ENCODE measurements around the gene MED12L.
"Not testable (repeated sequence)": the region's sequence is repeated elsewhere in the genome, so short reads cannot be mapped to it uniquely, and the experiment has no call there.

MED12L gene

GRCh38 chr3:151214459-151214858 is 129.0 kb downstream of the MED12L start:
- no peak for DNase-seq (ENCODE audit: low read depth)

- peak; percentile 3 for DNase-seq (ENCODE audit: low read depth)
Observed at GRCh38 chr3:151216641-151217607, 131.5 kb downstream of the MED12L start.

DNA sequence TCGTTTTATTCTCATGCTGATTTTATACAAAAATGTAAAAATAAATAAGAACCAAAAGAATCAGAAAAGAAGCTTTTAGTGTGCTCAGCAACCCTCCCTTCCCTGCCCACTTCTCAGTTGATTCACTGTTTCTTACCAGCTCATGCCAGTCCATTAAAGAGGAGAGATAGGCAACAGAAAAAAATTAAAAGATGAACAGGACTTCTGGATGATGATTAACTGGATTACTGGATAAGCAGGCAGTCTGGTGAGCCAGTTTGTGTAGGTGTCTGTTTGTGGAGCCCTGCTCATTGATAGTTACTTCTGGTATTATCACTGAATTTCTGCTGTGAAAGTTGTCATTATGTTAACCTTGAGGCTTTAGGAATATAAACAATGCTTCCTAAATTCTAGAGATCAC is 132.7 kb downstream of the MED12L start:
- DNase-seq (ENCODE audit: low read depth) = no peak

GRCh38 chr3:151219056-151219455 is 133.6 kb downstream of the MED12L start:
- DNase-seq (ENCODE audit: low read depth) = no peak

- no peak for DNase-seq (ENCODE audit: low read depth)
Observed at GRCh38 chr3:151224268-151224866, 138.9 kb downstream of the MED12L start.

DNA sequence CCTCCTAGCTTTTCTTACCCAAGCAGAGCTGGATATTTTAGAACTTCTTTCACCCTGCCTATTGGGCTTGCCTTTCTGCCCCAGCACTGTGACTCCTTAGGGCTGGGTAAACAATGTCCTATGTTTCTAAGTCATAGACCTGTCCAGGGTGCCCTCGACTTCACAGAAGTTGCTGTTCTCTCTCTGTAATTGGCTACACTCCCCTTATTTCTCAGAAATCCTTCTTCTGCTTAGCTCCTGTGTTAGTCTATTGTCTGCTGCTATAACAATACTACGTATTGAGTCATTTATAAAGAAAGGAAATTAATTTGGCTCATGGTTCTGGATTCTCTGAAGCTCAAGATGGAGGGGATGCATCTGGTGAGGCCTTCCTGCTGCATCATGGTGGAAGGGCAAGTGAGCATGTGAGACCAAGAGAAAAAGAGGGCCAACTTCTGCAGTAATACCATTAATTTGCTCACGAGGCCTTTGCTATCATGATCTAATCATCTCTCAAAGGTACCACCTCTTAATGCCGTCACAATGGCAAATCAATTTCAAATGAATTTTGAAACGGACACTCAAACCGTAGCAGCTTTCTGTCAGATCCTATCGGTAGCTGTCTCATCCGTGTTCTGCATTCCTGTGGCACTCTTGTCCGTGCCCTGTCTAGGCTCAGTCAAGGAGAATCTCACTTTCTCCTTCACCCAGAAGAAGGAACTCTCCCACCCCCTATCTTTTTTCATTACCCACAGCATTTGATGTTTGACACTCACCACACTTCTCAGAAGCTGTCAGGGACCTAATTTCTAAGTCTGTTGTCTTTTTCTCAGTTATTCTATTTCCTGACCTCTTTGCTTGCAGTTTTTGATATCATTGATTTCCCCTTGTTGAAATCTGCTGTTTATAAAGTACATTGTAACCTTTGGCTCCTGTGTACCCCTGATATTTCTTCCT is 139.8 kb downstream of the MED12L start:
- no peak for DNase-seq (ENCODE audit: low read depth)

GRCh38 chr3:151226088-151226563 is 140.7 kb downstream of the MED12L start:
- no peak for DNase-seq (ENCODE audit: low read depth)

DNA sequence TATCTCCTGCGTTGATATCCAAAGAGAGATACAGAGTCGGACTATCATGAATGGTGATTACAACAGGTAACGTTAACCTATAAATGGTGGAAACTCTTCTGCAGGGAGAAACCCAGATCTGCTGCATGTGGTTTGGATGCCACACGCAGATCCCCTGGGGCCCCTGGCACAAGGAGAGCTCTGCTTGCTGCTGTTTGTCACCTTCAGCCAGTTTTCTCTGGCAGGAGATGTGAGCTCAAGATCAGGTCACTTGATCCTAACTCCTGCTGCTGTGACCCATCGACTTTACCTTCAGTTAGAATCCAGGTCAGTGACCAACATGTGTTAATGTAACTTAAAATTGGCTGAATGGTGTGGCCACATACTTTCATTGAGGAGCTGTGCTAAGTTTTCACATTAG is 141.4 kb downstream of the MED12L start:
- DNase-seq (ENCODE audit: low read depth) = no peak

GRCh38 chr3:151227266-151227806 is 141.9 kb downstream of the MED12L start:
- DNase-seq (ENCODE audit: low read depth) = no peak

DNA sequence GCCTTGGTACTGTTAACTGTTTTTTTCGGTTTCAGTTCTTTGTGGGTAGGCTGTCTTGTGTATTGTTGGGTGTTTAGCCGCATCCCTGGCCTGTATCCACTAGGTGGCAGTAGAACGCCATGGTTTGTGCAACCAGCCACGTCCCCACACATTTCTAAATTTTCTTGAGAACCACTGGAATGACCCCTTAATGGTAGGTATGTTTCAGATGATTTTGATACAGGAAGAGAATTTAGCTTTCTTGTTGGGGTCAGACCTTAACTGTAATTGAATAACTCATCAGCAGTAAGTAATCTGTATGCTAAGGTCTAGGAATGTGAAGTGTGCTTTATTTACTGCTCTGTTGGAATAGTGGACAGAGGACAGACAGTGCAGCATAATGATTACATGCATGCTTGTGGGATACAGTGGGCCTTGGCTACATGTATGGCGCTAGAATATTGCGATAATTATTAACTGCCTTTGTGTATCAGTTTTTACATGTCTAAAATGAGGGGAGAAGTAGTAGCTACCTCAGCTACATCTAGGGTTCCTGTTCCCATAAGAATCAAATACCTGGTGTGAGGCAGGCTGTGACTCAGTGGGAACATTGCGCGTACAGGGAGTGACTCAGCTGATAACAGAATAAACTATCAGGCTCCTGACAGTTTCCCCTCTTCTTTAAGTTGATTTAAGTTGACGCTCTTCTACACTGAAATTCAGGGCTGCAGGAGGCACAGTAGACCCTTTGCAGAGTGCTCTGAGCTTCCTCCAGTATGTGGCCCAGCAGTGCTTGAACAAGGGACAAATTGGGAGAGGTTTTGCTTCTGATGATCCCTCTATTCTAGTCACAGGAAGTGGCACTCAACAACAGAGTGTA is 142.6 kb downstream of the MED12L start:
- DNase-seq (ENCODE audit: low read depth) = peak; percentile 50

DNA sequence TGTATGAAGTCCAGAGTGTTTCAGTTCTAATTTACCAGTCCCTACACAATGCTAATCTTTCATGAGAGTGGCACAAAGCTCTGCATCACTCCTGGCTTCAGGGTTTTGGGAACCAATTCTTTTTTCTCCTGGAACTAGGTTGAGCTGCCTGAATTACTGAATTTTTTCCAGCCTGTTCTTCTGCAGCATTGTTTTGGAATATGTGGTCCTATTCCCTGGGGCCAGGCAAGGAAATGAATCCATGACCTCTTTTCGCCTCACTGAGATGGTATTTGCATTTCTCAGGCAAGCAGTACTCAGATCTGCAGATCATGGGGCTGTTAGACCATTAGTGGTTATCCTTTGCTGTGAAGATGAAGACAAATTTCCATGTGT is 143.2 kb downstream of the MED12L start:
- no peak for DNase-seq (ENCODE audit: low read depth)

DNA sequence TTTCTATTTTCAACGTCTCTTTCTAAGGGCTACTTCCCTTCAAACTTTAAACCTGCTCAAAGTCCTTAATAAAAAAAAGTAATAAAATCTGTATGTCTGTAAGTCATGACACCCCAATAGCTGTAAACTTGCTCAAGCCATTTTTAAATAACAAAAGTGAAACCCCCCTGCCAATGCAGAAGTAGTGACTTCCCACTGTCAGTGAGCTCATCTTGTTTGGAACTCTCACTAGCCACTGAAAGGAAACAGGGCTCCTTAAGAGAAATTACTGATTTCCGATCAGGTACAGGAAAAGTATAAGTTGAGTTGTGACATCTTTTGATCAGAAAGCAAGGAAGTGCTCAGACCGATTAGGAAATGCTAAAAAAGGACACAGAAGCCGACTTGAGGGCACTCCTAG is 145.2 kb downstream of the MED12L start:
- DNase-seq (ENCODE audit: low read depth) = no peak

- not testable (repeated sequence) for DNase-seq (ENCODE audit: low read depth)
Observed at GRCh38 chr3:151232403-151232802, 146.9 kb downstream of the MED12L start.

DNA sequence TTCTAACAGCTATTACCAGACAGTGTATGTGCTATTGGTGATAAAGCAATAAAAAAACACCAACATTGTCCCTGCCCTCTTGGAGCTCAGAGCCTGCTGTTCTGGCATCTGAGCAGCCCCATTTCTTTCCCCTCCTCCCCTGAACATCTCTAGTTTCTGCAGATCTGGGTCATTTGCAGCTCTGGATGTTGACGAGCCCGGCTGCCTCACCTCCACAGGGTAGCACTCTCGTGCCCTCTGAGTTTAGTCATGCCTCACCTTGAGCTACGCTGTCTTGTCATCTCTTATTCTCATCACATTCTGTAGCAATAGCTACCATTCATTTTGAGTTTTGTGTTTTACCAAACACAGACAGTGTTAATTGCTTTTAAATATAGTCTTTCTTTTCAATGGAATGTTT is 147.5 kb downstream of the MED12L start:
- DNase-seq (ENCODE audit: low read depth) = no peak

- DNase-seq (ENCODE audit: low read depth) = no peak
Observed at GRCh38 chr3:151234825-151235224, 149.4 kb downstream of the MED12L start.

DNA sequence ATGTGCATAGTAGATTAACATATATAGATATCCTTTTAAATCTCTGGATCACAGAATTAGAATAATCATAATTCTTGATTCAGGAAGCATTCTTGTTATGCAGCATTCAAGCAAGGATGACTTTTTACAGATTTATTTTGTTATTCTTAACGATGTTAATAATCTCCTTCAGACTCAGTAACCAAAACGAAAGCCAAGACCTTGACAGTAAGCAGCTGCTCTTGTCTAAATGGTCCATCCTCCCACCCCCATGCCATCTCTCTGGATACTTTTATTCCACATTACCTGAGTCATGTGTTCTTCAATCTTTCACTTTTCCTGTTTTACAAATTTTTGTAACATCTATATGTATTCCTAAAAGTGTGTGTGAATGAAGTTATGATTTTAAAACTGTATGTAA is 150.9 kb downstream of the MED12L start:
- DNase-seq (ENCODE audit: low read depth) = no peak

- DNase-seq (ENCODE audit: low read depth) = no peak
Observed at GRCh38 chr3:151236736-151237135, 151.3 kb downstream of the MED12L start.

DNA sequence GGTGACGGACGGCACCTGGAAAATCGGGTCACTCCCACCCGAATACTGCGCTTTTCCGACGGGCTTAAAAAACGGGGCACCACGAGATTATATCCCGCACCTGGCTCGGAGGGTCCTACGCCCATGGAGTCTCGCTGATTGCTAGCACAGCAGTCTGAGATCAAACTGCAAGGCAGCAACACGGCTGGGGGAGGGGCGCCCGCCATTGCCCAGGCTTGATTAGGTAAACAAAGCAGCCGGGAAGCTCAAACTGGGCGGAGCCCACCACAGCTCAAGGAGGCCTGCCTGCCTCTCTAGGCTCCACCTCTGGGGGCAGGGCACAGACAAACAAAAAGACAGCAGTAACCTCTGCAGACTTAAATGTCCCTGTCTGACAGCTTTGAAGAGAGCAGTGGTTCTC is 156.5 kb downstream of the MED12L start:
- not testable (repeated sequence) for DNase-seq (ENCODE audit: low read depth)

GRCh38 chr3:151248772-151249337 is 163.4 kb downstream of the MED12L start:
- no peak for DNase-seq (ENCODE audit: low read depth)

DNA sequence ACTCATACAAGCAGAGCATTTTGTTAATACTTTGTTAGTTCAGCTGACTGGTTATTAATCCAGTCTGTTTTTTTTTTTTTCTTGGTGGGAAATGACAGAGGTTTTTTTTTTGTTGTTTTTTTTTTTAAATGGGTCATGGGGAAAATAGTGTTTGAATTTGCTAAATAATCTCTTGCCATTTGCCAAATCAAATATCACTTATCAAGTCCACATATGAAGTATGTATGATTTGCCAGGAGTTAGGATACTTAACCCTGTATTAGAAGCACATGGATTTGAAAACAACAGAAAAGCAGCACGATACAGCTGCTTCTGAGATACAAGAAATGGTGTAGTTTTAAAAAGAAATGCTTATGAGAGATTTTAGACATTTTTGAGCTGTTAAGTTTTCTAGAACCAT is 171.3 kb downstream of the MED12L start:
- no peak for DNase-seq (ENCODE audit: low read depth)

DNA sequence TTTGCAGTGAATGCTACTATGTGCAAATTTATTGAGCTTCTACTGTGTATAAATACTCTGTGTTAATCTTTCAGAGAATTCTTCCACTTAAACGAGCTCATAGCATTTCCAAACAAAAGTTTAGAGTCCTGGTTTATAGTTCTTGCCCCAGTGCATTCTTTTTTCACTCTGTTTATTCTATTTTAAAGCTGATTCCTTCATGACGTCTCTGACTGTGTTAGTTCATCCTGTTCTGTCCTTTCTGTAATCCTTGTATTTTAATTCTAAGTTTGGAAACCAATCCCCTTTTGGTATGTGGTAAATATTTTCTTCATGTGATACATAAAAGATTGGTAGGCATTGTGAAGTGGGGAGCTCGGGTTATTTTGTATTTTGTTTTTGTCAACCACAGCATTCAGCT is 174.2 kb downstream of the MED12L start:
- no peak for DNase-seq (ENCODE audit: low read depth)

Data from CMK (cell line).